IMR-90 (cell line): ENCODE results near the gene LEO1. TPM values are rescaled to one million over a fixed set of nuclear protein-coding genes. Genes with fewer than 3 reads are reported as not detected.

Experiments
- ATAC-seq: fragments of 200-7000 bp; cut with Tn5 transposase; 2 replicates; pipeline ENCODE4 v1.9.1; 2020; ENCODE audit warnings: low read depth, mild to moderate bottlenecking, moderate library complexity
- BruUV-seq: library from RNA; stranded (reverse); fragments of 400-500 nt; replicated peaks from 2 replicates; lab custom pipeline; 2021; lab: Mats Ljungman, UMichigan
- CTCF ChIA-PET: fragments of 300-600 bp; formaldehyde crosslinking; extraction: SDS; loops from one replicate; lab custom pipeline; 2021; ENCODE audit warnings: antibody characterized with exemption; lab: Yijun Ruan, JAX
- POLR2A ChIA-PET: fragments of 300-600 bp; sonication (Branson Sonifier 250); formaldehyde crosslinking; loops from one replicate; lab custom pipeline; 2022; ENCODE audit warnings: antibody characterized with exemption; ENCODE audit not compliant: unreplicated experiment; lab: Charles Lee
- DNase-seq: peaks from one replicate; pipeline ENCODE4 v3.0.0; 2013
- H2AFZ ChIP-seq: replicated peaks from 2 replicates; pipeline ENCODE3; 2013; ENCODE audit warnings: low read length, mild to moderate bottlenecking; ENCODE audit not compliant: poor library complexity
- H2AK5ac ChIP-seq: 2 replicates; pipeline ENCODE4 v1.6.1; 2013; ENCODE audit warnings: low read depth, low read length, inconsistent platforms
- H2AK9ac ChIP-seq: replicated peaks from 2 replicates; pipeline ENCODE3; 2013; ENCODE audit warnings: mild to moderate bottlenecking, low read depth, low read length, moderate library complexity; ENCODE audit not compliant: poor library complexity
- H2BK120ac ChIP-seq: 2 replicates; pipeline ENCODE4 v1.6.1; 2013; ENCODE audit warnings: low read depth, low read length, inconsistent platforms
- H2BK15ac ChIP-seq: 3 replicates; pipeline ENCODE4 v1.6.1; 2013; ENCODE audit warnings: low read depth, low read length, inconsistent platforms
- H2BK20ac ChIP-seq: 2 replicates; pipeline ENCODE4 v1.6.1; 2013; ENCODE audit warnings: low read depth, mild to moderate bottlenecking, inconsistent platforms, low read length, moderate library complexity
- H2BK5ac ChIP-seq: 2 replicates; pipeline ENCODE4 v1.6.1; 2013; ENCODE audit warnings: mild to moderate bottlenecking, low read depth, low read length, inconsistent platforms; ENCODE audit not compliant: poor library complexity, severe bottlenecking
- H3K14ac ChIP-seq: replicated peaks from 2 replicates; pipeline ENCODE4 v1.6.1; 2013; ENCODE audit warnings: low read depth, low read length, inconsistent platforms
- H3K18ac ChIP-seq: 2 replicates; pipeline ENCODE4 v1.6.1; 2013; ENCODE audit warnings: low read depth, low read length, control low read depth
- H3K23ac ChIP-seq: 2 replicates; pipeline ENCODE4 v1.6.1; 2013; ENCODE audit warnings: low read depth, low read length, inconsistent platforms
- H3K27ac ChIP-seq: 2 replicates; pipeline ENCODE4 v1.5.1; 2013; ENCODE audit warnings: mild to moderate bottlenecking, control low read depth, low read length; ENCODE audit not compliant: insufficient read depth
- H3K27me3 ChIP-seq: 2 replicates; pipeline ENCODE4 v1.6.1; 2013; ENCODE audit warnings: low read length; ENCODE audit not compliant: control insufficient read depth, insufficient read depth
- H3K36me3 ChIP-seq: 2 replicates; pipeline ENCODE4 v1.6.1; 2013; ENCODE audit warnings: low read length, mixed read lengths; ENCODE audit not compliant: control insufficient read depth, insufficient read depth
- H3K4ac ChIP-seq: 2 replicates; pipeline ENCODE4 v1.6.1; 2013; ENCODE audit warnings: low read depth, low read length, inconsistent platforms
- H3K4me1 ChIP-seq: 2 replicates; pipeline ENCODE4 v1.6.1; 2013; ENCODE audit warnings: low read length, mixed read lengths; ENCODE audit not compliant: control insufficient read depth, insufficient read depth
- H3K4me2 ChIP-seq: 2 replicates; pipeline ENCODE4 v1.6.1; 2013; ENCODE audit warnings: low read depth, mild to moderate bottlenecking, control low read depth, low read length, moderate library complexity
- H3K4me3 ChIP-seq: 2 replicates; pipeline ENCODE4 v1.5.1; 2013; ENCODE audit warnings: low read depth, mild to moderate bottlenecking, control low read depth, low read length, moderate library complexity; ENCODE audit not compliant: insufficient read depth
- H3K56ac ChIP-seq: 2 replicates; pipeline ENCODE4 v1.6.1; 2013; ENCODE audit warnings: low read length, inconsistent platforms; ENCODE audit not compliant: insufficient read depth; ENCODE audit errors: extremely low read depth
- H3K79me1 ChIP-seq, 2 experiments: 2 replicates each; pipeline ENCODE4 v1.6.1; 2013; ENCODE audit warnings: low read length in 2 of 2, inconsistent platforms in 1 of 2, low read depth in 1 of 2
- H3K9ac ChIP-seq: 2 replicates; pipeline ENCODE4 v1.6.1; 2013; ENCODE audit warnings: low read depth, low read length, control low read depth
- H3K9me1 ChIP-seq: 2 replicates; pipeline ENCODE4 v1.6.1; 2013; ENCODE audit warnings: low read length, inconsistent platforms; ENCODE audit not compliant: insufficient read depth
- H3K9me3 ChIP-seq: 2 replicates; pipeline ENCODE4 v1.6.1; 2013; ENCODE audit warnings: low read length; ENCODE audit not compliant: control insufficient read depth, insufficient read depth
- H4K20me1 ChIP-seq: 2 replicates; pipeline ENCODE4 v1.6.1; 2013; ENCODE audit warnings: low read length, inconsistent platforms; ENCODE audit not compliant: insufficient read depth
- H4K5ac ChIP-seq: 2 replicates; pipeline ENCODE4 v1.6.1; 2013; ENCODE audit warnings: mild to moderate bottlenecking, low read depth, low read length, control low read depth
- H4K8ac ChIP-seq, 2 experiments: 2 replicates each; pipeline ENCODE4 v1.6.1; 2013; ENCODE audit warnings: low read depth in 2 of 2, low read length in 2 of 2, control low read depth in 1 of 2, inconsistent platforms in 1 of 2
- H4K91ac ChIP-seq: 2 replicates; pipeline ENCODE4 v1.6.1; 2013; ENCODE audit warnings: low read depth, low read length, inconsistent platforms; ENCODE audit not compliant: insufficient read depth
- CEBPB ChIP-seq: IDR thresholded peaks from 2 replicates; pipeline ENCODE4 v1.6.1; 2012; ENCODE audit warnings: low read depth, low read length, improper control_type of control experiment
- CHD1 ChIP-seq: IDR thresholded peaks from 2 replicates; pipeline ENCODE4 v1.6.1; 2012; ENCODE audit warnings: low read depth, low read length, improper control_type of control experiment
- ELK1 ChIP-seq: fragments of 150-350 bp; IDR thresholded peaks from 2 replicates; pipeline ENCODE4 v1.6.1; 2016; ENCODE audit warnings: low read depth, mild to moderate bottlenecking, low read length, moderate library complexity, borderline replicate concordance
- WGBS, 2 experiments: methylation state at CpG; one replicate each; pipeline versions ENCODE4 v1.1.5 to v1.1.7; 2013; ENCODE audit warnings: missing lambda C conversion rate in 2 of 2; ENCODE audit not compliant: insufficient read length in 1 of 2; ENCODE audit errors: extremely low coverage in 2 of 2; 5-methylcytosine and 5-hydroxymethylcytosine counted together
- dilution Hi-C: fragments of 300-500 bp; cut with HindIII; formaldehyde crosslinking; loops from one replicate; pipeline ENCODE4 v1.14.3; 2018; ENCODE audit warnings: low sequenced_read_pairs; ENCODE audit not compliant: unreplicated experiment
- in situ Hi-C: fragments of 300-500 bp; cut with MboI; formaldehyde crosslinking; loops from 3 replicates; pipeline ENCODE4 v1.14.3; 2019; ENCODE audit warnings: low sequenced_read_pairs, inconsistent platforms, mixed read lengths
- intact Hi-C: fragments of 100-400 bp; cut with micrococcal nuclease; formaldehyde crosslinking; loops from 2 replicates; pipeline ENCODE4 v1.10.0; 2022
- polyA plus RNA-seq, 3 experiments: library from polyadenylated mRNA; depleted of rRNA; stranded (reverse); fragments of >200 nt; gene quantifications; 2 replicates each; pipeline ENCODE4 v1.2.3, GENCODE V29; 2012; ENCODE audit warnings: low replicate concordance in 1 of 3
- total RNA-seq: library from RNA; depleted of rRNA; stranded (reverse); fragments of >200 nt; gene quantifications from 2 replicates; pipeline ENCODE4 v1.2.3, GENCODE V29; 2012

The LEO1 gene
- total and polyA plus RNA-seq, 2 of the 4 experiments (the other 2 are of a cell fraction), result 9.0 to 11.5 TPM

- Histone ChIP-seq H2BK120ac (no peak overlapping the region), H4K20me1 (peaks cover 18% of the 10 kb centered on the region), H2AK9ac (no peak overlapping the region), H3K14ac (no peak overlapping the region), H2BK20ac (no peak overlapping the region), H3K23ac (no peak overlapping the region), H4K91ac (no peak overlapping the region), H3K9me3 (no peaks in the 10 kb centered on the region), H4K5ac (no peak overlapping the region), H3K4ac (no peak overlapping the region), H3K4me1 (peaks cover 12% of the 10 kb centered on the region), H2AK5ac (no peak overlapping the region), H3K9ac (no peak overlapping the region), H3K36me3 (peaks cover 21% of the 10 kb centered on the region), H3K27me3 (no peaks in the 10 kb centered on the region), H3K56ac (no peak overlapping the region), H3K27ac (no peak overlapping the region), H2BK5ac (no peak overlapping the region), H2AFZ (no peak overlapping the region), H3K4me2 (no peak overlapping the region), H2BK15ac (no peak overlapping the region), H4K8ac (no peak overlapping the region), H3K18ac (no peak overlapping the region), H3K4me3 (no peak overlapping the region), H3K9me1 (peaks cover 9% of the 10 kb centered on the region), H3K79me1 (peaks cover 4 to 37% of the 10 kb centered on the region in 2 experiments)
- no peak; the same call in 1 of the 2 replicates for ATAC-seq
- no peak for DNase-seq
- BruUV-seq, result no TSS peak
- no CpG with 5 or more reads among the region's 3 CpGs for WGBS, 2 experiments
- dilution Hi-C loops (no loop called here), in situ Hi-C loops (loop anchor here (25.0 kb wide), 1 partner anchor 267 kb away; no protein-coding TSS in a partner anchor), intact Hi-C loops (no loop called here)
- ChIA-PET CTCF (interaction anchor here (1.3 kb wide), 1 partner anchor 16 kb away, joined by 3 read pairs; no protein-coding TSS in a partner anchor), POLR2A (interaction anchor here (0.6 kb wide), 1 partner anchor 439 kb away, joined by 3 read pairs; no protein-coding TSS in a partner anchor)
- TF ChIP-seq CEBPB (no peak), ELK1 (no peak), CHD1 (no peak)
Measured at GRCh38 chr15:51904421-51904820, 67.2 kb downstream of the LEO1 start.
